NCI-H1930 (cell line): ENCODE data around the gene RBM23.
A peak's percentile ranks its signal among the peaks of the same experiment; 100 is the strongest.
"Not testable (repeated sequence)": the region's sequence is repeated elsewhere in the genome, so short reads cannot be mapped to it uniquely, and the experiment has no call there.

Experiments used
- DNase-seq, 2 experiments: peaks; one replicate each; lab custom pipeline; 2025; lab: John Stamatoyannopoulos, UW

Gene RBM23

GRCh38 chr14:22864979-22865378 lies 54.0 kb downstream of the RBM23 start:
- DNase-seq: no peak

- DNase-seq: no peak
Measured at GRCh38 chr14:22861651-22862050, 57.3 kb downstream of the RBM23 start.

- not testable (repeated sequence) for DNase-seq
Measured at GRCh38 chr14:22860377-22860776, 58.6 kb downstream of the RBM23 start.

GRCh38 chr14:22856428-22856827 lies 62.5 kb downstream of the RBM23 start:
- DNase-seq: no peak

GRCh38 chr14:22854963-22855724 lies 63.8 kb downstream of the RBM23 start:
- no peak for DNase-seq

- not testable (repeated sequence) for DNase-seq
Measured at GRCh38 chr14:22854296-22854695, 64.7 kb downstream of the RBM23 start.

- DNase-seq: peak; percentile 40 to 73
Measured at GRCh38 chr14:22852940-22853767, 65.8 kb downstream of the RBM23 start.

- no peak for DNase-seq
Measured at GRCh38 chr14:22852599-22852939, 66.4 kb downstream of the RBM23 start.

GRCh38 chr14:22852178-22852577 lies 66.8 kb downstream of the RBM23 start:
- not testable (repeated sequence) for DNase-seq

- no peak for DNase-seq
Measured at GRCh38 chr14:22850944-22851764, 67.8 kb downstream of the RBM23 start.

- DNase-seq: no peak
Measured at GRCh38 chr14:22849212-22849819, 69.6 kb downstream of the RBM23 start.

GRCh38 chr14:22848351-22849164 lies 70.4 kb downstream of the RBM23 start:
- DNase-seq: no peak

GRCh38 chr14:22847661-22848341 lies 71.1 kb downstream of the RBM23 start:
- no peak for DNase-seq

- no peak for DNase-seq
Measured at GRCh38 chr14:22846811-22847307, 72.1 kb downstream of the RBM23 start.

GRCh38 chr14:22845821-22846625 lies 72.9 kb downstream of the RBM23 start:
- DNase-seq: no peak

- no peak for DNase-seq
Measured at GRCh38 chr14:22845103-22845394, 73.9 kb downstream of the RBM23 start.

- DNase-seq: no peak
Measured at GRCh38 chr14:22844221-22845102, 74.5 kb downstream of the RBM23 start.
